ENCODE results near the gene SLC41A2. TPM values are rescaled to one million over a fixed set of nuclear protein-coding genes. Genes with fewer than 3 reads are reported as not detected.
A peak's percentile ranks its signal among the peaks of the same experiment; 100 is the strongest.

The SLC41A2 gene, protein sequence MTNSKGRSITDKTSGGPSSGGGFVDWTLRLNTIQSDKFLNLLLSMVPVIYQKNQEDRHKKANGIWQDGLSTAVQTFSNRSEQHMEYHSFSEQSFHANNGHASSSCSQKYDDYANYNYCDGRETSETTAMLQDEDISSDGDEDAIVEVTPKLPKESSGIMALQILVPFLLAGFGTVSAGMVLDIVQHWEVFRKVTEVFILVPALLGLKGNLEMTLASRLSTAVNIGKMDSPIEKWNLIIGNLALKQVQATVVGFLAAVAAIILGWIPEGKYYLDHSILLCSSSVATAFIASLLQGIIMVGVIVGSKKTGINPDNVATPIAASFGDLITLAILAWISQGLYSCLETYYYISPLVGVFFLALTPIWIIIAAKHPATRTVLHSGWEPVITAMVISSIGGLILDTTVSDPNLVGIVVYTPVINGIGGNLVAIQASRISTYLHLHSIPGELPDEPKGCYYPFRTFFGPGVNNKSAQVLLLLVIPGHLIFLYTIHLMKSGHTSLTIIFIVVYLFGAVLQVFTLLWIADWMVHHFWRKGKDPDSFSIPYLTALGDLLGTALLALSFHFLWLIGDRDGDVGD
- 4.6 TPM for total RNA-seq
- long read RNA-seq, partial matches to known transcripts, result 0 of 1 reads
- long read RNA-seq, other reads (novel, unspliced or antisense), result 1 of 1 reads

DNA sequence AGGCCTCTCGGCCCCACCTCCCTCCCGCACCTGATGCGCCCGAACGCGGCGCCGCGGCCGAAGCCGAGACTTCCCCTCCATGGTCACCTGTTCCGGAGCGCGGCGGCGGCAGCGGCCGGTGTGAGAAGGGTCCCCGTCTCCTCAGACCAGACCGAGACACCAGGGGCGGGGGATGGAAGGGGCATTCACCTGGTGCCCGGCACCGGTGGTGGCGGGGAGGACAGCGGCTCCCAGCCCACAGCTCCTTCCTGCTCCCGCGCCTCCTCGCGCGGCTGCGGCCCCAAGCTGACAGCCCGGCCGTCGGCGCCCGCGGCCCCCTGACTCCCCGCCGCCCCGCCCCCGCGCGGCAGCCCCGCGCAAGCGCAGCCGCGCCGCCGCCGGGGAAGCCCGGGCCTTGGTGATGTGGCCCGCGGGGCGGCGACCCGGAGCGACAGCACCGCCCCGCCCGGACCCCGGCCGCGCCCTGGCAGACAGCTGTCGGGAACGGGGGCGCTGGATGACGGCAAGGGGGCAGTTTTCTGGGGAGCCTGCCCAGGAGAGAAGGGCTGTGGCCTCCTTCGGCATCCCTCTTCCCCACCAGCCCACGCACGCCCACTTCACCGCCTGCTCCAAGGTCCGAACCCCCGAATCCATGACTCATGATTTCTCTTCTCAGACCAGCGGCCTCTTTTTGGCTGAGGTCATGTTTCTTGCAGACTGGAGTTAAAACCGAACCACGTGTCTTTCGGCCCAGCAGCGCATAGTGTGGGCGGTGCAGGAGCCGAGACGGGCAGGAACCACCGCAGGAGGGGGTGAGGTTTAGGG lies at the start of gene SLC41A2:
SLC41A2 (minus strand) TSS at position 290 of the 804 bp plus-strand sequence. CDS start 29,763 bp downstream, outside the sequence.
- Histone ChIP-seq H3K27me3 (ENCODE audit: low read depth) (peaks cover 35% of the 10 kb centered on the region), H3K4me3 (peak within 1 kb of the TSS; percentile 87), H3K27ac (replicated peaks) (peak within 1 kb of the TSS; percentile 74), H3K9me3 (replicated peaks) (no peaks in the 10 kb centered on the region), H3K4me1 (peaks cover 21% of the 10 kb centered on the region), H3K36me3 (no peaks in the 10 kb centered on the region)
- intact Hi-C loops (cut with micrococcal nuclease), result no loop called here
- DNase-seq, result peak; percentile 63
- TF ChIP-seq, protein P1, sequence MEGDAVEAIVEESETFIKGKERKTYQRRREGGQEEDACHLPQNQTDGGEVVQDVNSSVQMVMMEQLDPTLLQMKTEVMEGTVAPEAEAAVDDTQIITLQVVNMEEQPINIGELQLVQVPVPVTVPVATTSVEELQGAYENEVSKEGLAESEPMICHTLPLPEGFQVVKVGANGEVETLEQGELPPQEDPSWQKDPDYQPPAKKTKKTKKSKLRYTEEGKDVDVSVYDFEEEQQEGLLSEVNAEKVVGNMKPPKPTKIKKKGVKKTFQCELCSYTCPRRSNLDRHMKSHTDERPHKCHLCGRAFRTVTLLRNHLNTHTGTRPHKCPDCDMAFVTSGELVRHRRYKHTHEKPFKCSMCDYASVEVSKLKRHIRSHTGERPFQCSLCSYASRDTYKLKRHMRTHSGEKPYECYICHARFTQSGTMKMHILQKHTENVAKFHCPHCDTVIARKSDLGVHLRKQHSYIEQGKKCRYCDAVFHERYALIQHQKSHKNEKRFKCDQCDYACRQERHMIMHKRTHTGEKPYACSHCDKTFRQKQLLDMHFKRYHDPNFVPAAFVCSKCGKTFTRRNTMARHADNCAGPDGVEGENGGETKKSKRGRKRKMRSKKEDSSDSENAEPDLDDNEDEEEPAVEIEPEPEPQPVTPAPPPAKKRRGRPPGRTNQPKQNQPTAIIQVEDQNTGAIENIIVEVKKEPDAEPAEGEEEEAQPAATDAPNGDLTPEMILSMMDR (IDR thresholded peaks at IDR 0.05; ENCODE audit: borderline replicate concordance), result peak; percentile 49

DNA sequence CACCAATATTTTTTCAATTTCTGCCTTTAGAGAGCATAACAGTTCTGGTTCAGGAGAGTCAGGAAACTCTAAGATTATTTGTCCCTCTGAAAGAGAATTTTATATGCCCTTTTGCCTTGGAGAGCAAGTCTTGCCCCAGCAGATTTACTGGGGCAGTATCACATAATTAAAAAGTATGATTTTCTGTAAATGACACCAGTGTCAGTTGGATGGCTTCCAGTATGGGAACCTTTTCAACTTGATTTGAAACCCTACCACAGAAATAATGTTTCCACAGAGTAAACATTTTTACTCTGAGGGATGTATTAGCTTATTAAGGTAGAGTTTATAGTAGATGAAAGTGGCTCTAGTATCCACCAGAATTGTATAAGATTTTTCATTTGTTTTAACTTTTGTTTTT lies 43.4 kb upstream of the SLC41A2 start:
- H3K9me3 ChIP-seq (replicated peaks), result no peaks in the 10 kb centered on the region
- intact Hi-C loops (cut with micrococcal nuclease), result no loop called here
- TF ChIP-seq, protein P1 (IDR thresholded peaks at IDR 0.05; ENCODE audit: borderline replicate concordance), result no peak
- peaks cover 55% of the 10 kb centered on the region for H3K36me3 ChIP-seq
- H3K4me1 ChIP-seq, result peaks cover 11% of the 10 kb centered on the region
- H3K4me3 ChIP-seq, result no peak overlapping the region
- no peak overlapping the region for H3K27ac ChIP-seq (replicated peaks)
- no peaks in the 10 kb centered on the region for H3K27me3 ChIP-seq (ENCODE audit: low read depth)
- DNase-seq, result no peak

DNA sequence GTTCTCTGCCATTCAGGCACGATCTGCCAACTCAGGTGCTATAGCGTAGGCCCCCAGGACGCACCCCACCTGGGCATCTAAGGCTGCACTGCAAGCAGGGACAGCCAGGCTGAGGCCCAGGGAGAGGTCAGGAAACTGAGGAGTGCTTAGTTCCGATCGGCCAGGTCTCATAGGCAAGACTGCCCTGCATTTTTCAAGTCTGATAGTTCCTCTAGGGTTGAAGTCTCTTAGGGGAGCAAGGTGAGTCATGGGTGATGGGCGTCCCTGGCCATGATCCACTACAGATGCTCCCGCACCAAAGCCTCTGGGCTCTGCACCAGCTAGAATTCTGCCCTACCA lies 41.2 kb upstream of the SLC41A2 start:
- H3K4me1 ChIP-seq, result peaks cover 11% of the 10 kb centered on the region
- TF ChIP-seq, protein P1 (IDR thresholded peaks at IDR 0.05; ENCODE audit: borderline replicate concordance), result no peak
- H3K4me3 ChIP-seq, result no peak overlapping the region
- intact Hi-C loops (cut with micrococcal nuclease), result no loop called here
- H3K27ac ChIP-seq (replicated peaks), result no peak overlapping the region
- H3K36me3 ChIP-seq, result peaks cover 65% of the 10 kb centered on the region
- H3K9me3 ChIP-seq (replicated peaks), result no peaks in the 10 kb centered on the region
- no peaks in the 10 kb centered on the region for H3K27me3 ChIP-seq (ENCODE audit: low read depth)
- no peak for DNase-seq

DNA sequence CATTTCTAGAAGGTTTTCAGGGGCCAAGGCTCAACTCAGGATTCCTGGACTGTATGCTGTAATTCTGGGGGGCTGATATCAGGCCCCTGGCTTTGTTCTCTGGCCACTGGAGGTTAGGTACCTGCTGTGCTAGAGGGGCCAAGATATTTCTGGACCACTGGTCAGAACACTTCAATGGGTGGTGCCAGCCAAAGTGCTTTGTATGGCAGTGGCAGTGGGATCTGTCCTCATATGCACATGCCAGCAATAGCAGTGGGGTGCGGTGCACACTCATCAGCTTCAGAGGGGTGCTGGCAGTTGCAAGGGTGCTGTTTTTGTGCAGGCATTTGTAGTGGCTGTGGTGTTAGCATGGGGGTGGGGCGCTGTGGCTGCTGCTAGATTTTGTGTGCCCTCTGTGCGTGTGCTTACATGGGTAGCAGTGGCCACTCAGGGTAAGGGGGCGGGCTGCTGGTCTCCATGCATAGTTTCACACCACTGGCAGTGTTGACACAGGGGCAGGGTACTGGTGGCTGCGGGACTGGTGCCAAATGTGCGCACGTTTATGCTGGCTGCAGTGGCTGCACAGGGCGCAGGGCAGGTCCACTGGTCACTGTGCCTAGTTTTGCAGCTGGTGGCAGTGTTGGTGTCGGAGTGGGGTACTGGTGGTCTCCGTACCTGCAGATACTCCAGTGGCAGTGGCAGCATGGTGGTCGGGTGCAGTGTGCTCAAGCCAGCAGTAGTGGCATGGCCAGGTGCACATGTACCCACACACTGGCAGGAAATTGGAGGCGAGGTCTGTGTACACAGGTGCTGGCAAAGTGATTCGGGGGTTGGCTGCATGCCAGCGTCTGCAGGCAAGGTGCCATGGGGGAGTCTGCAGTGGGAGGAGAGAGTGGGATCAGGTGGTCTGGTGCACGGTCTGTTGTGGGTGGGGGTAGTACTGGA lies 40.6 kb upstream of the SLC41A2 start:
- H3K4me1 ChIP-seq, result peaks cover 11% of the 10 kb centered on the region

More for the DNA sequence above, 40.6 kb upstream of the SLC41A2 start:
- Histone ChIP-seq H3K27ac (replicated peaks) (no peak overlapping the region), H3K4me3 (no peak overlapping the region), H3K9me3 (replicated peaks) (no peaks in the 10 kb centered on the region), H3K27me3 (ENCODE audit: low read depth) (no peaks in the 10 kb centered on the region), H3K36me3 (peaks cover 65% of the 10 kb centered on the region)
- TF ChIP-seq, protein P1 (IDR thresholded peaks at IDR 0.05; ENCODE audit: borderline replicate concordance), result no peak
- no peak for DNase-seq
- intact Hi-C loops (cut with micrococcal nuclease), result no loop called here
